GM12872 (cell line): Measurements from ENCODE around the gene PLCG2.
A peak's percentile ranks its signal among the peaks of the same experiment; 100 is the strongest.

Experiments
- CTCF ChIP-seq: IDR thresholded peaks from 3 replicates; pipeline ENCODE4 v1.5.1; 2011; ENCODE audit warnings: low read depth, mild to moderate bottlenecking, low read length, moderate library complexity; ENCODE audit not compliant: insufficient read depth

Gene PLCG2

GRCh38 chr16:81879625-81880024 is 100.5 kb downstream of the PLCG2 start:
- peak; percentile 55; the same call in 2 of the 3 replicates for TF ChIP-seq CTCF

- no peak for TF ChIP-seq CTCF
These were observed 101.7 kb downstream of the PLCG2 start for GRCh38 chr16:81880816-81881215.

GRCh38 chr16:81881228-81881627 is 102.1 kb downstream of the PLCG2 start:
- TF ChIP-seq CTCF = no peak

GRCh38 chr16:81882559-81882958 is 103.5 kb downstream of the PLCG2 start:
- no peak for TF ChIP-seq CTCF

- no peak for TF ChIP-seq CTCF
These were observed 104.1 kb downstream of the PLCG2 start for GRCh38 chr16:81883235-81883634.

- TF ChIP-seq CTCF = peak; percentile 77
These were observed 107.0 kb downstream of the PLCG2 start for GRCh38 chr16:81885976-81886586.

GRCh38 chr16:81888520-81889394 is 109.7 kb downstream of the PLCG2 start:
- TF ChIP-seq CTCF = no peak
